Activated B cell treated with CpG ODN at 0.5 μM for 24 hours (primary cell): Measurements from ENCODE around the gene SMG6. TPM values are rescaled to one million over a fixed set of nuclear protein-coding genes. Genes with fewer than 3 reads are reported as not detected.

Experiments used
- ATAC-seq: fragments of 200-7000 bp; cut with Tn5 transposase; one replicate; pipeline ENCODE4 v1.10.0; 2021; ENCODE audit warnings: low read depth, mild to moderate bottlenecking, moderate library complexity
- CTCF ChIA-PET: fragments of 350-600 bp; sonication (Branson Sonifier 250); formaldehyde crosslinking; loops from one replicate; lab custom pipeline; 2021; ENCODE audit warnings: antibody characterized with exemption; lab: Charles Lee
- POLR2A ChIA-PET: fragments of 350-600 bp; sonication (Branson Sonifier 250); formaldehyde crosslinking; loops from one replicate; lab custom pipeline; 2021; ENCODE audit warnings: antibody characterized with exemption; lab: Charles Lee
- DNase-seq: peaks from one replicate; pipeline ENCODE4 v3.0.0; 2022
- H3K27ac Mint-ChIP-seq: one replicate; pipeline ENCODE4 v1.8.0; 2020; ENCODE audit warnings: mixed read lengths
- H3K27me3 Mint-ChIP-seq: one replicate; pipeline ENCODE4 v1.8.0; 2021; ENCODE audit warnings: mixed read lengths
- H3K36me3 Mint-ChIP-seq: one replicate; pipeline ENCODE4 v1.8.0; 2021; ENCODE audit warnings: low read depth, mixed read lengths
- H3K4me1 Mint-ChIP-seq: one replicate; pipeline ENCODE4 v1.8.0; 2021; ENCODE audit warnings: mixed read lengths
- H3K4me3 Mint-ChIP-seq: one replicate; pipeline ENCODE4 v1.8.0; 2020; ENCODE audit warnings: mild to moderate bottlenecking, mixed read lengths
- H3K9me3 Mint-ChIP-seq: one replicate; pipeline ENCODE4 v1.8.0; 2020; ENCODE audit warnings: mixed read lengths
- intact Hi-C: fragments of 100-400 bp; cut with micrococcal nuclease; formaldehyde crosslinking; loops from one replicate; pipeline ENCODE4 v1.15.1; 2024
- total RNA-seq: library from RNA; stranded (reverse); gene quantifications from 2 replicates; pipeline ENCODE4 v1.2.3, GENCODE V29; 2022
- TF ChIP-seq, protein P1 (sequence below): fragments of 200-600 bp; IDR thresholded peaks from one replicate; pipeline ENCODE4 v1.8.0; 2022; ENCODE audit warnings: antibody characterized with exemption, mild to moderate bottlenecking

The SMG6 gene
- total RNA-seq, 1 donor from 2014 or later: 30.5 TPM

DNA sequence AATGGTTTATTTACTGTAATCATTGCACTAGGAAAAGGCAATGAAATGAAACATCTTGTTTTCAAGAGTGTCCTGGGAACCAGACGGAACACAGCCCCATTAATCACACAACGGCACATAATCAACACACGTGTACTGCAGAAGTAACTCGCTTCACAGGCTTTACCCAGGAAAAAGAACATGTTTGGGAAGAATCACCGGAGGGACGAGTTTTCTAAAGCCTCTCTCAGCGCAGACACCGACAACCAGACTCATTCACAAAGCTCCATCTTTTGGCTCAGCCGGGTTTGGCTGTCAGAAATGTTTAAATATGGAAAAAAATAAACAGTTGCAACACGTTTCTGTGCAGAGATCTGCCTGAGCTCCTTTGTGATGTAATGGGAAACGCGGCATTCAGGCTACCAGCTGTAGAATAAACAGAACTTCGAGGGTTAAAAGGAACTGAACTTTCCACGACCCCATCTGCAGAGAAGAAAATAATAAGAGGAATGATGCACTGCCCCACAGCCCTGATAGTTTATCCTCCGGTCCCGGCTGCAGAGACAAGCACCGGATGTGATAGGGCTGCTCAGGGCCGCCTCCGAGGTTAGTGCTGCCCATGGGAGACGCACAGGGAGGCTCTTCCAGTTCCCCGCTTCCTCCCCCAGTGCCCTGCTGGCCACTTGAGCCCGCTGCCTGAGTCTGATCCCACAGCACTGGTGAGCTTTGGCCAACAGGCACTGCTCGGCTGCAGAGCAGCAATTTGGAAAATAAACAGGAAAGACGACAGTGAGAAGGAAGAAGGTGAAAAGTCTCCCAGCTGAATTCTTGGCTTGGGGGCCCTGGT is 128.9 kb downstream of the SMG6 start:
- intact Hi-C loops: no loop called here
- no peak overlapping the region for H3K4me3 Mint-ChIP-seq
- no peaks in the 10 kb centered on the region for H3K9me3 Mint-ChIP-seq
- DNase-seq (no peak), ATAC-seq (no peak)
- no peak overlapping the region for H3K27ac Mint-ChIP-seq
- no peaks in the 10 kb centered on the region for H3K4me1 Mint-ChIP-seq
- H3K36me3 Mint-ChIP-seq: peaks cover 62% of the 10 kb centered on the region
- no peaks in the 10 kb centered on the region for H3K27me3 Mint-ChIP-seq
- TF ChIP-seq, protein P1, sequence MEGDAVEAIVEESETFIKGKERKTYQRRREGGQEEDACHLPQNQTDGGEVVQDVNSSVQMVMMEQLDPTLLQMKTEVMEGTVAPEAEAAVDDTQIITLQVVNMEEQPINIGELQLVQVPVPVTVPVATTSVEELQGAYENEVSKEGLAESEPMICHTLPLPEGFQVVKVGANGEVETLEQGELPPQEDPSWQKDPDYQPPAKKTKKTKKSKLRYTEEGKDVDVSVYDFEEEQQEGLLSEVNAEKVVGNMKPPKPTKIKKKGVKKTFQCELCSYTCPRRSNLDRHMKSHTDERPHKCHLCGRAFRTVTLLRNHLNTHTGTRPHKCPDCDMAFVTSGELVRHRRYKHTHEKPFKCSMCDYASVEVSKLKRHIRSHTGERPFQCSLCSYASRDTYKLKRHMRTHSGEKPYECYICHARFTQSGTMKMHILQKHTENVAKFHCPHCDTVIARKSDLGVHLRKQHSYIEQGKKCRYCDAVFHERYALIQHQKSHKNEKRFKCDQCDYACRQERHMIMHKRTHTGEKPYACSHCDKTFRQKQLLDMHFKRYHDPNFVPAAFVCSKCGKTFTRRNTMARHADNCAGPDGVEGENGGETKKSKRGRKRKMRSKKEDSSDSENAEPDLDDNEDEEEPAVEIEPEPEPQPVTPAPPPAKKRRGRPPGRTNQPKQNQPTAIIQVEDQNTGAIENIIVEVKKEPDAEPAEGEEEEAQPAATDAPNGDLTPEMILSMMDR: no peak
- ChIA-PET POLR2A (interaction anchor here (1.2 kb wide), 1 partner anchor 117 kb away, joined by 3 read pairs; no protein-coding TSS in a partner anchor), CTCF (interaction anchor here (1.2 to 1.8 kb wide), 3 partner anchors 116 to 120 kb away, joined by 4 to 7 read pairs (median 5); partner anchors contain the start of gene HIC1)

DNA sequence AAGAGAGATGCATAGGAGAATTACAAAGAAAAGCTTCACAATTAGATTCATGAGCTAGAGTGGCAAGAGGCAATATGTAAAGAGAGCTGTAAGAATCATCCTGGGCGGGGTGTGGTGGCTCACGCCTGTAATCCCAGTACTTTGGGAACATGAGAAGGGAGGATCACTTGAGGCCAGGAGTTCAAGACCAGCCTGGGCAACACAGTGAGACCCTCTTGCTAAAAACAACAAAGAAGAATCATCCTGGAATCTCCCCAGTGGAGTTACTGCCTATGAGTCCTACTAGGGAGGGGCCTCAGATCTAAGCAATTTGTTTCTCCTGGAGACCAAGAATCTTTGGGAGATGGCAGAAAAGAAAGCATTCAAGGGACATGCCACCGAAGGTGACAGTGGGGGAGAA is 129.6 kb downstream of the SMG6 start:
- DNase-seq (no peak), ATAC-seq (no peak)
- H3K4me1 Mint-ChIP-seq: no peaks in the 10 kb centered on the region
- H3K27ac Mint-ChIP-seq: no peak overlapping the region
- POLR2A ChIA-PET: interaction anchor here (1.2 kb wide), 1 partner anchor 117 kb away, joined by 3 read pairs; no protein-coding TSS in a partner anchor
- CTCF ChIA-PET: interaction anchor here (1.5 to 1.8 kb wide), 2 partner anchors 115 to 118 kb away, joined by 5 to 7 read pairs; partner anchors contain the start of gene HIC1
- H3K27me3 Mint-ChIP-seq: no peaks in the 10 kb centered on the region
- peaks cover 66% of the 10 kb centered on the region for H3K36me3 Mint-ChIP-seq
- TF ChIP-seq, protein P1: no peak
- H3K9me3 Mint-ChIP-seq: no peaks in the 10 kb centered on the region
- no peak overlapping the region for H3K4me3 Mint-ChIP-seq
- intact Hi-C loops: no loop called here

DNA sequence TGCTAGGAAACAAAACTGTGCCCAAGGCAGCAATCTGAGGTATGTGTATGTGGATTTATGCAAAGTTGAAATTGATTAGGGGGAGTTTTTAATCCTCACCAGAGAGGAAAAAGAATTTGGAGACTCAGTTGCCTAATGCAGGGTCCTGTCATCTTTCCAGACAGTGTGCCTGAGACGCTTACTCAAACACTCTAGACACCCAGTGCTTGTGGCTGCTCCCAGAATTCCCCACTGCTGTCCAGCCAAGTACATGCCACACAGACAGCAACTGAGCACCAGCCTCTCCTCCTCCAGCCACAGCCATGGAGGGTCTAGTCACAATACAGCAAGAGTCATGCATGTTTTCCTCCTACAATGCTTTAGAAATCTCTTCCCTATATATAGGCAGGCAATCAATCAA is 130.6 kb downstream of the SMG6 start:
- no peak for ATAC-seq
- H3K9me3 Mint-ChIP-seq: no peaks in the 10 kb centered on the region
- H3K27ac Mint-ChIP-seq: no peak overlapping the region
- H3K4me3 Mint-ChIP-seq: no peak overlapping the region
- ChIA-PET CTCF (interaction anchor here (1.1 to 7.7 kb wide), 2 partner anchors 83 to 115 kb away, joined by 4 to 89 read pairs; partner anchors contain the start of gene HIC1), POLR2A (no interaction called here)
- TF ChIP-seq, protein P1: no peak
- peaks cover 69% of the 10 kb centered on the region for H3K36me3 Mint-ChIP-seq
- no peaks in the 10 kb centered on the region for H3K27me3 Mint-ChIP-seq
- no peak for DNase-seq
- H3K4me1 Mint-ChIP-seq: no peaks in the 10 kb centered on the region
- intact Hi-C loops: no loop called here

DNA sequence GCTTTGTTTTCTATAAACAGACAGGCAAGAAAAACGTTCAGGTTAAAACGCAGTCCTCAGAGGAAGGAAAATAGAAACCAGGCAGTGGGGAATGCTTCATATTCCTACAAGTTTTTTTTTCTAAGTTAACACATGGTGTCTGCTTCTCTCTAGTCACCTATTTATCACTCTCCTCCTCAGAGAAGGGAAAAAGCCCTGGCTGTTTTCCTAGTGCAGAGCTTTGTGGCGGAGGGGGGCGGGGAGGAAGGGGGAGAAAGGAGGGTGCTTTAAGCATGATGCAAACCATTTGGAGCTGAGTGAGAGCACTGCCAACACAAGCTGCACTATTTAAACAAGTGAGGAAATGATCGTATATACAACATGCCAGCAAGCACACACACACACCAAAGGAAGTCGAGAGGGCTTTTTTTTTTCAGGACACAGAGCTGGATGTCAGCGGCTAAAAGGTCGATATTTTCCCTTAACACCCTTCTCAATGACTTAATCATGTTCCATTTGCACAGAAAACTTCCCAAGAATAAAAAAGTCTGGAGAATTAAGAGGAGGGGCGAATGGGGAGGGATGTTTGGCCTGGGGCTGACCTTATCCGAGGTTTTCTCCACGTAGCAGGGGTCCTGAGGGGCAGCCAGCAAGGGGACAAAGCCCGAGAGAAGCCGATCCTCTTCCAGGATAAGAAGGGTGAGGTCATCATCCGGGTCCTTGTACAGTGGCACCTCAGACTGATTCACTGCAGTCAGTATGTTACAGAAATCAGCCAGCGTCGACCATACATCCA is 131.3 kb downstream of the SMG6 start:
- CTCF ChIA-PET: interaction anchor here (1.1 to 7.7 kb wide), 2 partner anchors 82 to 115 kb away, joined by 4 to 89 read pairs; partner anchors contain the start of gene HIC1
- no peak for ATAC-seq

More for the DNA sequence above, 131.3 kb downstream of the SMG6 start:
- Mint-ChIP-seq H3K36me3 (peaks cover 66% of the 10 kb centered on the region), H3K27ac (no peak overlapping the region), H3K4me3 (no peak overlapping the region), H3K27me3 (no peaks in the 10 kb centered on the region), H3K4me1 (no peaks in the 10 kb centered on the region), H3K9me3 (no peaks in the 10 kb centered on the region)
- DNase-seq: no peak
- intact Hi-C loops: no loop called here
- TF ChIP-seq, protein P1: no peak
- POLR2A ChIA-PET: no interaction called here
